HepG2 (cell line): ENCODE measurements around the gene CMTR2. TPM values are rescaled to one million over a fixed set of nuclear protein-coding genes. Genes with fewer than 3 reads are reported as not detected.

Experiments
- ASH2L ChIP-seq: fragments of 300-600, 200-600 bp; sonication (generic); IDR thresholded peaks from 2 replicates; pipeline ENCODE4 v1.7.0; 2017; ENCODE audit warnings: low read depth, mild to moderate bottlenecking, moderate library complexity, mixed read lengths, low read length; ENCODE audit not compliant: insufficient read length
- HOXA3 ChIP-seq: sonication (generic); formaldehyde crosslinking; IDR thresholded peaks from 2 replicates; pipeline ENCODE4 v1.5.0; 2020; ENCODE audit warnings: missing genetic modification reagents
- NCOR1 ChIP-seq: fragments of 200-600 bp; sonication (generic); IDR thresholded peaks from 2 replicates; pipeline ENCODE4 v1.7.0; 2017; ENCODE audit warnings: antibody characterized with exemption, low read length, borderline replicate concordance
- RARA ChIP-seq: IDR thresholded peaks from 2 replicates; pipeline ENCODE4 v1.6.1; 2016; ENCODE audit warnings: missing genetic modification reagents, missing compliant biosample characterization
- SMARCC2 ChIP-seq: fragments of 450-650 bp; IDR thresholded peaks from 2 replicates; pipeline ENCODE4 v1.6.1; 2017; ENCODE audit warnings: antibody characterized with exemption, mild to moderate bottlenecking
- TCF7 ChIP-seq: sonication (generic); IDR thresholded peaks from 2 replicates; pipeline ENCODE4 v1.6.1; 2016; ENCODE audit warnings: antibody characterized with exemption, low read depth
- TEAD3 ChIP-seq: optimal IDR thresholded peaks from 2 replicates; pipeline ENCODE3; 2016; ENCODE audit warnings: borderline replicate concordance
- ZNF292 ChIP-seq: sonication (generic); formaldehyde crosslinking; IDR thresholded peaks from 2 replicates; pipeline ENCODE4 v1.8.1; 2022; ENCODE audit warnings: mild to moderate bottlenecking, low read depth, missing genetic modification reagents, borderline replicate concordance
- ZNF629 ChIP-seq: sonication (generic); formaldehyde crosslinking; conservative IDR thresholded peaks from 2 replicates; pipeline ENCODE4 v1.5.0; 2020; ENCODE audit warnings: missing genetic modification reagents
- ZNF878 ChIP-seq: sonication (generic); formaldehyde crosslinking; IDR thresholded peaks from 2 replicates; pipeline ENCODE4 v1.8.1; 2023; ENCODE audit warnings: mild to moderate bottlenecking, missing genetic modification reagents, moderate library complexity
- ZSCAN30 ChIP-seq: sonication (generic); formaldehyde crosslinking; IDR thresholded peaks from 2 replicates; pipeline ENCODE4 v1.5.0; 2020; ENCODE audit warnings: mild to moderate bottlenecking, missing genetic modification reagents
- polyA plus RNA-seq, 8 experiments: library from polyadenylated mRNA; depleted of rRNA in 3 of 8; stranded (reverse) in 7 of 8; unstranded in 1 of 8; fragments of >200 nt; fragmentation: Illumina TruSeq in 4 of 8; extraction: Trizol in 4 of 8; gene quantifications; 2 replicates each; pipeline versions ENCODE4 v1.2.1 to v1.2.3, GENCODE V29; 2011 to 2016; ENCODE audit warnings: low read depth in 4 of 8, missing spikeins in 1 of 8, mixed read lengths in 1 of 8; ENCODE audit not compliant: insufficient read depth in 1 of 8
- total RNA-seq, 5 experiments: library from RNA; depleted of rRNA; stranded (reverse); fragments of >200 nt; fragmentation: Illumina TruSeq; extraction: Trizol; gene quantifications; 2 replicates each; pipeline ENCODE4 v1.2.3, GENCODE V29; 2016; ENCODE audit warnings: low read depth in 1 of 5
- TF ChIP-seq, protein P1 (sequence below): sonication (generic); formaldehyde crosslinking; IDR thresholded peaks from 2 replicates; pipeline ENCODE4 v1.4.0; 2020; ENCODE audit warnings: mild to moderate bottlenecking, missing genetic modification reagents, borderline replicate concordance
- TF ChIP-seq, protein P2 (sequence below): sonication (generic); formaldehyde crosslinking; IDR thresholded peaks from 2 replicates; pipeline ENCODE4 v1.5.1; 2020; ENCODE audit warnings: missing genetic modification reagents, mild to moderate bottlenecking, borderline replicate concordance
- TF ChIP-seq, protein P3 (sequence below): sonication (generic); formaldehyde crosslinking; IDR thresholded peaks from 2 replicates; pipeline ENCODE4 v1.5.0; 2020; ENCODE audit warnings: mild to moderate bottlenecking, missing genetic modification reagents
- TF ChIP-seq, protein P4 (sequence below): IDR thresholded peaks from 2 replicates; pipeline ENCODE4 v1.6.1; 2012; ENCODE audit warnings: low read depth, low read length, improper control_type of control experiment
- TF ChIP-seq, protein P5 (sequence below): sonication (generic); formaldehyde crosslinking; IDR thresholded peaks from 2 replicates; pipeline ENCODE4 v1.5.0; 2020; ENCODE audit warnings: missing genetic modification reagents, mild to moderate bottlenecking, borderline replicate concordance

The CMTR2 gene
- total and polyA plus RNA-seq, 2 of the 13 experiments (the other 11 are each of a cell fraction or from before 2014, with no cell fraction given), result 15.0 to 19.9 TPM

DNA sequence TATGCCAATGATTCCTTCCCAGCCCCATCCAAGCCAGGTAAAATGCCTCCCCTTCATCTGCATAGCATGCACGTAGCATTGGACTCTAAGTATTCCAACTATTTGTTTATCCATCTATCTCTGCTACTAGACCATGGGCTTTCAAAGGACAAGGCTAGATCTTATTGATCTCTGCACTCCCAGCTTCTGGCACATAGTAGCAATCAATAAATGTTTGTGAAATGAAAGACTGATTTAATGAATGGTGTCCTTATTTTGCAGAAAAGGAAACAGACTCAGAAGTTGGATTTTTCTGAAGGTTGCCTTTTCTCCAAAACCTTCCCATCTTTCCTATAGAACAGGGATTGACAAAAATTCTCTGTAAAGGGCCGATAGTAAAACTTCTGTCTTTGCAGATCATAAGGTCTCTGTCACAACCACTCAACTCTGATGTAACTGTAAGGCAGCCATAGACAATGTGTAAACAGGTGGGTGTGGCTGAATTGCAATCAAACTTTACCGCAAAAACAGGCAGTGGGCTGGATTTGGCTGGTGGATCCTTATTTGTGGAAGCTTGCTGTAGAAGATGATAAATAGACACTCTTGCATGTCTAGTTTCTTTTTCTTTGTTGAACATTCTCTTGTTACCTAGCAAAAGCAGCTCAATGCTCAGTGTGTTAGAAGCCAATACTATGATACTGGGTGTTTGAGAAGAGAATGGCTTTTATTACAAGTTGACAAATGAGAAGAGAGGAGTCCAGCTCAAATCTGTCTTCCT is 7.6 kb upstream of the CMTR2 start (continued):
- TF ChIP-seq, protein P1, sequence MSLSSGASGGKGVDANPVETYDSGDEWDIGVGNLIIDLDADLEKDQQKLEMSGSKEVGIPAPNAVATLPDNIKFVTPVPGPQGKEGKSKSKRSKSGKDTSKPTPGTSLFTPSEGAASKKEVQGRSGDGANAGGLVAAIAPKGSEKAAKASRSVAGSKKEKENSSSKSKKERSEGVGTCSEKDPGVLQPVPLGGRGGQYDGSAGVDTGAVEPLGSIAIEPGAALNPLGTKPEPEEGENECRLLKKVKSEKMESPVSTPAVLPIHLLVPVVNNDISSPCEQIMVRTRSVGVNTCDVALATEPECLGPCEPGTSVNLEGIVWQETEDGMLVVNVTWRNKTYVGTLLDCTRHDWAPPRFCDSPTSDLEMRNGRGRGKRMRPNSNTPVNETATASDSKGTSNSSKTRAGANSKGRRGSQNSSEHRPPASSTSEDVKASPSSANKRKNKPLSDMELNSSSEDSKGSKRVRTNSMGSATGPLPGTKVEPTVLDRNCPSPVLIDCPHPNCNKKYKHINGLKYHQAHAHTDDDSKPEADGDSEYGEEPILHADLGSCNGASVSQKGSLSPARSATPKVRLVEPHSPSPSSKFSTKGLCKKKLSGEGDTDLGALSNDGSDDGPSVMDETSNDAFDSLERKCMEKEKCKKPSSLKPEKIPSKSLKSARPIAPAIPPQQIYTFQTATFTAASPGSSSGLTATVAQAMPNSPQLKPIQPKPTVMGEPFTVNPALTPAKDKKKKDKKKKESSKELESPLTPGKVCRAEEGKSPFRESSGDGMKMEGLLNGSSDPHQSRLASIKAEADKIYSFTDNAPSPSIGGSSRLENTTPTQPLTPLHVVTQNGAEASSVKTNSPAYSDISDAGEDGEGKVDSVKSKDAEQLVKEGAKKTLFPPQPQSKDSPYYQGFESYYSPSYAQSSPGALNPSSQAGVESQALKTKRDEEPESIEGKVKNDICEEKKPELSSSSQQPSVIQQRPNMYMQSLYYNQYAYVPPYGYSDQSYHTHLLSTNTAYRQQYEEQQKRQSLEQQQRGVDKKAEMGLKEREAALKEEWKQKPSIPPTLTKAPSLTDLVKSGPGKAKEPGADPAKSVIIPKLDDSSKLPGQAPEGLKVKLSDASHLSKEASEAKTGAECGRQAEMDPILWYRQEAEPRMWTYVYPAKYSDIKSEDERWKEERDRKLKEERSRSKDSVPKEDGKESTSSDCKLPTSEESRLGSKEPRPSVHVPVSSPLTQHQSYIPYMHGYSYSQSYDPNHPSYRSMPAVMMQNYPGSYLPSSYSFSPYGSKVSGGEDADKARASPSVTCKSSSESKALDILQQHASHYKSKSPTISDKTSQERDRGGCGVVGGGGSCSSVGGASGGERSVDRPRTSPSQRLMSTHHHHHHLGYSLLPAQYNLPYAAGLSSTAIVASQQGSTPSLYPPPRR (CRISPR knock-in tag), result no peak
- TF ChIP-seq ZNF878 (CRISPR knock-in tag) (no peak), TCF7 (peak; percentile 70; the same call in 1 of the 2 replicates), HOXA3 (0 out of 2 replicates have a peak, but pooled peaks have one; percentile 23), NCOR1 (peak; percentile 74; the same call in 1 of the 2 replicates), ZNF629 (CRISPR knock-in tag) (no peak), RARA (CRISPR knock-in tag) (peak; percentile 37; the same call in 1 of the 2 replicates), ZNF292 (0 out of 2 replicates have a peak, but pooled peaks have one; percentile 17), TEAD3 (CRISPR knock-in tag) (peak; percentile 92), SMARCC2 (no peak), ZSCAN30 (CRISPR knock-in tag) (no peak), ASH2L (peak; percentile 71)
- TF ChIP-seq, protein P2, sequence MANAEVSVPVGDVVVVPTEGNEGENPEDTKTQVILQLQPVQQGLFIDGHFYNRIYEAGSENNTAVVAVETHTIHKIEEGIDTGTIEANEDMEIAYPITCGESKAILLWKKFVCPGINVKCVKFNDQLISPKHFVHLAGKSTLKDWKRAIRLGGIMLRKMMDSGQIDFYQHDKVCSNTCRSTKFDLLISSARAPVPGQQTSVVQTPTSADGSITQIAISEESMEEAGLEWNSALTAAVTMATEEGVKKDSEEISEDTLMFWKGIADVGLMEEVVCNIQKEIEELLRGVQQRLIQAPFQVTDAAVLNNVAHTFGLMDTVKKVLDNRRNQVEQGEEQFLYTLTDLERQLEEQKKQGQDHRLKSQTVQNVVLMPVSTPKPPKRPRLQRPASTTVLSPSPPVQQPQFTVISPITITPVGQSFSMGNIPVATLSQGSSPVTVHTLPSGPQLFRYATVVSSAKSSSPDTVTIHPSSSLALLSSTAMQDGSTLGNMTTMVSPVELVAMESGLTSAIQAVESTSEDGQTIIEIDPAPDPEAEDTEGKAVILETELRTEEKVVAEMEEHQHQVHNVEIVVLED, result 0 out of 2 replicates have a peak, but pooled peaks have one; percentile 27
- TF ChIP-seq, protein P3, sequence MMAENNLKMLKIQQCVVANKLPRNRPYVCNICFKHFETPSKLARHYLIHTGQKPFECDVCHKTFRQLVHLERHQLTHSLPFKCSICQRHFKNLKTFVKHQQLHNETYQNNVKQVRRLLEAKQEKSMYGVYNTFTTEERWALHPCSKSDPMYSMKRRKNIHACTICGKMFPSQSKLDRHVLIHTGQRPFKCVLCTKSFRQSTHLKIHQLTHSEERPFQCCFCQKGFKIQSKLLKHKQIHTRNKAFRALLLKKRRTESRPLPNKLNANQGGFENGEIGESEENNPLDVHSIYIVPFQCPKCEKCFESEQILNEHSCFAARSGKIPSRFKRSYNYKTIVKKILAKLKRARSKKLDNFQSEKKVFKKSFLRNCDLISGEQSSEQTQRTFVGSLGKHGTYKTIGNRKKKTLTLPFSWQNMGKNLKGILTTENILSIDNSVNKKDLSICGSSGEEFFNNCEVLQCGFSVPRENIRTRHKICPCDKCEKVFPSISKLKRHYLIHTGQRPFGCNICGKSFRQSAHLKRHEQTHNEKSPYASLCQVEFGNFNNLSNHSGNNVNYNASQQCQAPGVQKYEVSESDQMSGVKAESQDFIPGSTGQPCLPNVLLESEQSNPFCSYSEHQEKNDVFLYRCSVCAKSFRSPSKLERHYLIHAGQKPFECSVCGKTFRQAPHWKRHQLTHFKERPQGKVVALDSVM, result no peak
- TF ChIP-seq, protein P4, sequence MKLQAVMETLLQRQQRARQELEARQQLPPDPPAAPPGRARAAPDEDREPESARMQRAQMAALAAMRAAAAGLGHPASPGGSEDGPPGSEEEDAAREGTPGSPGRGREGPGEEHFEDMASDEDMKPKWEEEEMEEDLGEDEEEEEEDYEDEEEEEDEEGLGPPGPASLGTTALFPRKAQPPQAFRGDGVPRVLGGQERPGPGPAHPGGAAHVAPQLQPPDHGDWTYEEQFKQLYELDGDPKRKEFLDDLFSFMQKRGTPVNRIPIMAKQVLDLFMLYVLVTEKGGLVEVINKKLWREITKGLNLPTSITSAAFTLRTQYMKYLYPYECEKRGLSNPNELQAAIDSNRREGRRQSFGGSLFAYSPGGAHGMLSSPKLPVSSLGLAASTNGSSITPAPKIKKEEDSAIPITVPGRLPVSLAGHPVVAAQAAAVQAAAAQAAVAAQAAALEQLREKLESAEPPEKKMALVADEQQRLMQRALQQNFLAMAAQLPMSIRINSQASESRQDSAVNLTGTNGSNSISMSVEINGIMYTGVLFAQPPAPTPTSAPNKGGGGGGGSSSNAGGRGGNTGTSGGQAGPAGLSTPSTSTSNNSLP, result peak; percentile 81; the same call in 1 of the 2 replicates
- TF ChIP-seq, protein P5, sequence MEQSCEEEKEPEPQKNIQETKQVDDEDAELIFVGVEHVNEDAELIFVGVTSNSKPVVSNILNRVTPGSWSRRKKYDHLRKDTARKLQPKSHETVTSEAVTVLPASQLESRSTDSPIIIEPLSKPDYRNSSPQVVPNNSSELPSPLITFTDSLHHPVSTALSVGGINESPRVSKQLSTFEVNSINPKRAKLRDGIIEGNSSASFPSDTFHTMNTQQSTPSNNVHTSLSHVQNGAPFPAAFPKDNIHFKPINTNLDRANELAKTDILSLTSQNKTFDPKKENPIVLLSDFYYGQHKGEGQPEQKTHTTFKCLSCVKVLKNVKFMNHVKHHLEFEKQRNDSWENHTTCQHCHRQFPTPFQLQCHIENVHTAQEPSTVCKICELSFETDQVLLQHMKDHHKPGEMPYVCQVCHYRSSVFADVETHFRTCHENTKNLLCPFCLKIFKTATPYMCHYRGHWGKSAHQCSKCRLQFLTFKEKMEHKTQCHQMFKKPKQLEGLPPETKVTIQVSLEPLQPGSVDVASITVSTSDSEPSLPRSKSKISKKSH (CRISPR knock-in tag), result no peak
